Smooth muscle cell of the brain vasculature (primary cell): ENCODE measurements around the gene B3GNT9.

ENCODE experiments used
- DNase-seq: peaks from one replicate; pipeline ENCODE4 v3.0.0-alpha.2; 2012; ENCODE audit warnings: low read depth, low spot score

The B3GNT9 gene, protein sequence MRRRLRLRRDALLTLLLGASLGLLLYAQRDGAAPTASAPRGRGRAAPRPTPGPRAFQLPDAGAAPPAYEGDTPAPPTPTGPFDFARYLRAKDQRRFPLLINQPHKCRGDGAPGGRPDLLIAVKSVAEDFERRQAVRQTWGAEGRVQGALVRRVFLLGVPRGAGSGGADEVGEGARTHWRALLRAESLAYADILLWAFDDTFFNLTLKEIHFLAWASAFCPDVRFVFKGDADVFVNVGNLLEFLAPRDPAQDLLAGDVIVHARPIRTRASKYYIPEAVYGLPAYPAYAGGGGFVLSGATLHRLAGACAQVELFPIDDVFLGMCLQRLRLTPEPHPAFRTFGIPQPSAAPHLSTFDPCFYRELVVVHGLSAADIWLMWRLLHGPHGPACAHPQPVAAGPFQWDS

DNA sequence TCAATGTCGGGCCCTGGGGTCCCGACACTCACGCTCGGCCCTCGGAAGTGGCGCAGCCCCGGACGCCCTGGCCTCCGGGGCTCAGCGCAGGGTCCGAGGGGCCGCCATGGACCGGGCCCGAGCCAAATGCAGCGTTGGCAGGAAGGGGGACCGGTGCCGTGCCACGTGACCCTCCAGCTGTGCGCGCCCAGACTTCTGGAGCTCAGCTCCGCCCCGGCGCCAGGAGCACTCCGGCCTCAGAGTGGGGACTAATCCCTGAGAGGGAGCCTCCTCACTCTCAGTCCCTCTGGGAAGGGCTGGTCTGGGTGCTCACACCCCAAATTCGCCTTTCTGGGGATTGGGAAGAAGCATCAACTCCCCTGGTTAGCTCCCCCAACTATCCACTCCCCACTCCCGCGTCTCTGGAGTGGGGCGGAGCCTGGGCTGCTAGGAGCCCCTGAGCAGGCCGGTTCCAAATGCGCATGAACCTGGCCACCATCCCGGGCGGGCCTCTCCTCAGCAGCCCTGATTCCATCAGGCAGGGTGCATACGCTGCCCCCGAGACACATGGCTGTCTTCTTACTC lies at the start of gene B3GNT9:
Gene B3GNT9 (minus strand): TSS at position 166 of the 564 bp plus-strand sequence. CDS start 513 bp downstream, outside the sequence.
- DNase-seq = no peak

DNA sequence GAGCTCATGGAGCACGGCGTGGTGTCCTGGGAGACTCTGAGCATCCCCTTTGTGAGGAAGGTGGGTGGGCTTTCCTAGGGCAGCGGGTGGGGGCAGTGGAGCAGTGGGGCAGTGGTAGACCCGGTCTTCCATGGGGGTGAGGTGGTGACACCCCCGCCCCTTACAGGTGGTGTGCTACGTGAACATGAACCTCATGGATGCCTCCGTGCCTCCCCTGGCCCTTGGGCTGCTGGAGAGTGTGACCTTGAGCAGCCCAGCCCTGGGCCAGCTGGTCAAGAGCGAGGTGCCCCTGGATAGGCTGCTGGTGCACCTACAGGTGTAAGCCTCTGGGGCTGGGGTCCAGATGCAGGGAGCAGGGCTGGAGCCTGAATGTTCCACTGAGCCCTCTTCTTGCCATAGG lies 49.7 kb upstream of the B3GNT9 start:
- DNase-seq = no peak

DNA sequence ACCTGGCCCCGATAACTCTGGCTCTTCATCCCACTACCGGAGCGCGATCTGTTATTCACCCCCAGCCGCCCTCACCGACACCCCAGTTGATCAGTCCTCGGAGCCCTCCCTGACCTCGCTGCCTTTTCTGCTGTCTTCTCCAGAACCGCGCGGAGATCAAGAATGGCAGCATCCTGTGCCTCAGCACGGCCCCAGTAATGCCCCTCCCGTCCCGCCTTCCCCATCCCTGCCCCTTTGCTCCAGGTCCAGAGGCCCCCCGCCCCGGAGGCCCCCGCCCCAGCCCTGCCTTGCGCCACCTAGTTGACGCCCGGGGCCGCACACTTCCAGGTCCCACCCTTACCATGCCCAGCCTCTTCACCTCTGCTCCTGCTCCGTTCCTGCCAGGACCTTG lies 49.0 kb upstream of the B3GNT9 start:
- no peak for DNase-seq

DNA sequence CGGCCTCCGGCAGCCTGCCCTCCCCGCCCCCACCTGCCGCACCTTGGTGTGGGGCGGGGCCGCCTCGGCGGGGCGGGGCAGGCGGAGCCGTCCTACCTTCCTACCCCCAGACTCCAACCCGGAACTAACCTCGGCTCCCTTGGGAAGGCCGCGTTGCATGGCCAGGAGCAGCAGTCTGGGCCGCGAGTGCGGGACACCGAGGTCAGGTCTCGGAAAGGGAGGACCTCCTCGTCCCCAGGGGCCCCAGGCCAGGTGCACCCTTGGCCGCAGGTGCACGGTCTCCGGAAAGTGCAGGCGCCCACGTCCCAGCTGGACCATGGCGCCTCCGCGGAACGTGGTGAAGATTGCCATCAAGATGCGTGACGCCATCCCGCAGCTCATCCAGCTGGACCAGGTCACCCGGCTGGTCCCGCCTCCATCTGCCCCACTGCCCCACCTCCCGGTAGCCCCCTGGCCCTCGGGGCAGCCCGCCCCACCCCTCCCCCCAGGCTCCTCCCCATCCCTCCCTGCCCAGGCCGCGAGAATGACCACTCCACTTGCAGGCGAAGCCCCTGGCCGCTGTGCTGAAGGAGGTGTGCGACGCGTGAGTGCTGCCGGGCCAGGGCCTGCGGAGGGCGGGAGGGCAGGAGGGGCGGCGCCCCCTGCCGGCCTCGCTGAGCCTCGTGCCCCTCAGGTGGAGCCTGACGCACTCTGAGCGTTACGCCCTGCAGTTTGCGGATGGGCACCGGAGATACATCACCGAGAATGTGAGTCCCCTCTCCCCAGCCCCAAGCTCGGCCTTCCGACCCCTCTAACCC lies 48.4 kb upstream of the B3GNT9 start, which contains the start of gene ELMO3:
Gene ELMO3 (plus strand): TSS at position 121 of the 797 bp plus-strand sequence. CDS start 196 bp downstream, at position 317.
- no peak for DNase-seq

DNA sequence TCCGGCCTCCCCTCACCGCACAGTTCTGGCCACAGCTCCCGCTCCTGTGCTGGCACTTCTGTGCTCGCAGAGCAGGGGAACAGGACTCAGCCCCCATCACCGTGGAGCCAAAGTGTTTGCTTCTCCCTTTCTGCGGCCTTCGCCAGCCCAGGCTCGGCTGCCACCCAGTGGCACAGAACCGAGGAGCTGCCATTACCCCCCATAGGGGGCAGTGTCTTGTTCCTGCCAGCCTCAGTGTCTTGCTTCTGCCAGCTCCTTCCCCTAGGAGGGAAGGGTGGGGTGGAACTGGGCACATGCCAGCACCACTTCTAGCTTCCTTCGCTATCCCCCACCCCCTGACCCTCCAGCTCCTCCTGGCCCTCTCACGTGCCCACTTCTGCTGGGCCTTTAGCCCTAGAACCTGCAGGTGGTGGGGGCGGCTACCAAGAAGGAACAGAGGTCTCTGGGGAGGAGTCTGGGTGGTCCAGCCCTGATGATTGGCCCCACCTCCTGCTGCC lies 47.5 kb upstream of the B3GNT9 start:
- DNase-seq = no peak

DNA sequence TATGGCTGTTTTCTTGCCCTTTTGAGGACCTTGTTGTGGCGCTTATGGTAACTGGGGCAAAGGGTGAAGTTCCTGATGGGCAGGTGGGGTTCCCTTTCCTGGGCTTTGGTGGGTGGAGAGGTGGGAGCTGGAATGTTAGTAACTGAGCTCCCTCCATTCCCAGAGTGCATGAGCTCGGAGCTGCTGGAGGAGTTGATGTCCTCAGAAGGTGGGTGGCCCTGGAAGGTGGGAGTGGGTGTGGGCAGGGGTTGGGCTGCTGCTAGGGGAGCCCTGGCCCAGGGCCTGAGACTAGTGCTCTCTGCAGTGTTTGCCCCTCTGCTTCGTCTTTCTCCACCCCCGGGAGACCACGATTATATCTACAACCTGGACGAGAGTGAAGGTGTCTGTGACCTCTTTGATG lies 46.9 kb upstream of the B3GNT9 start:
- no peak for DNase-seq

DNA sequence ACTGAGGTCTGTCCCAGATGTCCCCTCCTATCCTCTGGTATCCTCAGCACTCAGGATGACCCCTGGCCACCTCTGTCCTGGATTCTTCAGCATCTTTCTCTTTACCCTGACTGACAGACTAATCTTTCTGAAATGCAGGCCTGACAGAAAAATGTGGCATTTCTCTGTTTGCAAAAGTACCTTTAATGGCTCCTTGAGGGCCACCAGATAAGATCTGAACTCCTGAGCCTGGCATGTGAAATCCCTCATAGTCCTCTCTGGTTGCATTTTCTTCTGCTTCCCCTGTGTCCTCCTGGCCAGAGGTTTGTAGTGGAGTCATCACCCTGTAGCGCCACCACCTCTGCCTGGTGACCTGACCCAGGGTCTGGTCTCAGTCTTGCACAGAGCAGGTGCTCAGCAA lies 46.1 kb upstream of the B3GNT9 start:
- DNase-seq = no peak

DNA sequence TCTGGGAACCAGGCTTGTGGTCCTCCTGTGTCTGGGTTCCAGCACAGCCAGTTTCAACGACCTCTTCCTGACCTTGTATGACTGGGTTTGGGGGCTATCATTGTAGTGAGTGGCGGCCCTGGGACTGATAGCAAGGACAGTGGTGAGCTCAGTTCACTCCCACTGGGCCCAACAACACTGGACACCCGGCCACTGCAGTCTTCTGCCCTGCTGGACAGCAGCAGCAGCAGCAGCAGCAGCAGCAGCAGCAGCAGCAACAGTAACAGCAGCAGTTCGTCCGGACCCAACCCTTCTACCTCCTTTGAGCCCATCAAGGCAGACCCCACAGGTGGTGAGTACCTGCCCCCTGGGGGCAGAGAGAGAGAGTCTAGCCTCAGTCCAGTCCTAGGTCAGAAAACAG lies 44.9 kb upstream of the B3GNT9 start:
- no peak for DNase-seq

DNA sequence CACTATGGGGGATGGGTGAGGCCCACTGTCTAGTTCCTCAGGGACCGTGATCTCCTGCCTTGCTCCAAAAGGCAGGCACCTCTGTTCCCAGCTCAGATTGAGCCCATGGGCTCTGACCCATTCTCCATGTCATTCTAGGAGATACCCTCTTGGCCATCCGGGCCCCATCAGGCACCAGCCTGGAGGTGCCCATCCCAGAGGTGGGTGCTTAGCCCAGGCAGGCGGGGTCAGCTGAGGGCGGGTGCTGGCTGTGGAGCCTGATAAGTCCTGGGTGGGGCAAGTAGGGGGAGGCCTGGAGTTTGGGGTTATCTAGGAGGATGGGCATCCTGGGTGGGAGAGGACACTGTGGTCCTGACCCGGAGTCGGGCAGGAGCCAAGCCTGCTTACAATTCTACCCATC lies 43.5 kb upstream of the B3GNT9 start:
- DNase-seq = no peak

DNA sequence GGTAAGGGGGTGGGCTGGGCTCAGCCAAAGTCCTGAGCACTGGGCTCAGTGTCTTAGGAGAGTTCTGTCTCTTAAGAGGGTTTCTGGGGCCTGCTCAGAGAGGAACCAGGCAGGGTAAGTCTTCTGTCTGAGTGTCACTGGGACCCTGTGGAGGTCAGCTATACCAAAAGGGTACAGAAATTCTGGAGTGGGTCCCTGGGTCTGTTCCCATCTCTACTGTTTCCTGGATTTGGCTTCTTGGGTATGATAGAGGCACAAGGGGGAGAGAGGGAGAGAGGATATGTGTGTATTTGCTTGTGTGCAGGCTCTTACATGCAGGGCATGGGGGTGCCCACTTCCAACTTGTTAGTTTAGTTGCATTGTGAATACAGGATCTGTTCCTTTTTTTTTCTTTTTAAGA lies 42.7 kb upstream of the B3GNT9 start:
- no peak for DNase-seq

DNA sequence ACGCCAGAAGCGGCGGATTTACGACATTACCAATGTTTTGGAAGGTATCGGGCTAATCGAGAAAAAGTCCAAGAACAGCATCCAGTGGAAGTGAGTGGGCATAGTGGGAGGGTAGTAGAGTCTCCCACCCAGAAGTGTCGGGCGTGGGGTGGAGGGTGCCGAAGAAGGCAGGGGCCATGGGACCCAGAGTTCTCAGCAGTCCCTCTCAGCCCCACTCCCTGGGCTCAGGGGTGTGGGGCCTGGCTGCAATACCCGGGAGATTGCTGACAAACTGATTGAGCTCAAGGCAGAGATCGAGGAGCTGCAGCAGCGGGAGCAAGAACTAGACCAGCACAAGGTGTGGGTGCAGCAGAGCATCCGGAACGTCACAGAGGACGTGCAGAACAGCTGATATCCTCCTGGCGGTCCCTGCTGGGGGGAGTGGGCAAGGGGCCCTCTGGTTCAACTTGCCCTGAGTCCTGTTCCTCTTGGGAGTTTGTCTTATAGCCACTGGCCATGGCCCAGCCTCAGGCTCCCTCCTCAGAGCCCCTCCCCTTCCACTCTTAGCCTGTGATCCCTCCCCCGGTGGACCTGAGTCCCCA lies 42.1 kb upstream of the B3GNT9 start:
- no peak for DNase-seq

DNA sequence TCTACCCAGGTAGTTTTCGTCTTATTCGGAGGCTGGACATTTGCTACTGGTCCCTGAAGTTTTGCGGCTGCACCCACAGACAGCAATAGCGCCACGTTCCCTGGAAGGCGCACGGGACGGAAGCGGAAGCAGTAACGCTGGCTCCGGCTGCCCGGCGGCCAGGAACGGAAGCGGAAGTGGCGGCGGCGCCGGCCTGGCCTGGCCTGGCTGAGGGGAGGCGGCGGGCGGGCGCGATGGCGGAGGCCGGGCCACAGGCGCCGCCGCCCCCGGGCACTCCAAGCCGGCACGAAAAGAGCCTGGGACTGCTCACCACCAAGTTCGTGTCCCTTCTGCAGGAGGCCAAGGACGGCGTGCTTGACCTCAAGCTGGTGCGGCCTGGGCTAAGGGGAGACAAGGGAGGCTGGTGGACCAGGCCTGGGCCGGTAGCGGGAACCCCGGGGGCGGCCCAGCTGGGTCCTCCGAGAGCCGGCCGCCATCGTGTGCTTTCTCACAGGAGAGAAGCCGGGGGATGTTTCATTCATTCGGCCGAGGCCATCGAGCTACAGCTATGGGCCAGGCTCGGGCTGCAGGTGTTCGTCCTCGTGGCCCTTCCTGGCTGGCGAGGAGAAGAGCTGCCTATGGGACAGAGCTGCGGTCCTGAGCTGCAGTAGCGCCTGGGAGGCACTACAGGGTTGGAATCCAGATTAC lies 41.3 kb upstream of the B3GNT9 start, which contains the start of gene E2F4:
Gene E2F4 (plus strand): TSS at position 161 of the 687 bp plus-strand sequence. CDS start 73 bp downstream, at position 234.
- peak; percentile 74 for DNase-seq

DNA sequence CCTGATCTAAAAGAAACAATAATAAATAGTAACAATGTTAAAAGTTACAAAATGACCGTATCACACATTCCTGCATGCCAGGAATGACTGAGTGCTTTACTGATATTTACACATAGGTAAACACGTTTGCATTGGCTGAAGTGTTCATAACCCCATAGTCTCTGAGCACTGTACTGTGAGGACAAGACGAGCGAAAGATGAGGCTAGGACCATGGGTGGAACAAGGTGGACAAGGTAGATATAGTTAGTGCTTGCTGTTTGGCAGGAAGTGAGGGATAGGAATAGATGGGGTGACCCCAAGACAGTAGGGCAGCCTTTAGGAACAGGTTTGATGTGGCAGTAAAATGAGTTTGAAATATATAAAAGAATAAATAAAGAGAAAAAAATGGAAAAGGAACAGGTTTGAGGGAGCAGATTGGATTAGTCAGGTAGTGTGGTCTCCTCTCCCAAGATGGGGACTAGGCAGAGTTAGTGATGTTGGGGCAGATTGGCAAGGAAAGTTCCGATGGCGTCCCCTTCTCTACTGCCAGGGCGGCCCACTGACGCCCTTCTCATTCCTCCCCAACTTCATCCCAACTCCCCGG lies 40.7 kb upstream of the B3GNT9 start:
- DNase-seq = no peak

DNA sequence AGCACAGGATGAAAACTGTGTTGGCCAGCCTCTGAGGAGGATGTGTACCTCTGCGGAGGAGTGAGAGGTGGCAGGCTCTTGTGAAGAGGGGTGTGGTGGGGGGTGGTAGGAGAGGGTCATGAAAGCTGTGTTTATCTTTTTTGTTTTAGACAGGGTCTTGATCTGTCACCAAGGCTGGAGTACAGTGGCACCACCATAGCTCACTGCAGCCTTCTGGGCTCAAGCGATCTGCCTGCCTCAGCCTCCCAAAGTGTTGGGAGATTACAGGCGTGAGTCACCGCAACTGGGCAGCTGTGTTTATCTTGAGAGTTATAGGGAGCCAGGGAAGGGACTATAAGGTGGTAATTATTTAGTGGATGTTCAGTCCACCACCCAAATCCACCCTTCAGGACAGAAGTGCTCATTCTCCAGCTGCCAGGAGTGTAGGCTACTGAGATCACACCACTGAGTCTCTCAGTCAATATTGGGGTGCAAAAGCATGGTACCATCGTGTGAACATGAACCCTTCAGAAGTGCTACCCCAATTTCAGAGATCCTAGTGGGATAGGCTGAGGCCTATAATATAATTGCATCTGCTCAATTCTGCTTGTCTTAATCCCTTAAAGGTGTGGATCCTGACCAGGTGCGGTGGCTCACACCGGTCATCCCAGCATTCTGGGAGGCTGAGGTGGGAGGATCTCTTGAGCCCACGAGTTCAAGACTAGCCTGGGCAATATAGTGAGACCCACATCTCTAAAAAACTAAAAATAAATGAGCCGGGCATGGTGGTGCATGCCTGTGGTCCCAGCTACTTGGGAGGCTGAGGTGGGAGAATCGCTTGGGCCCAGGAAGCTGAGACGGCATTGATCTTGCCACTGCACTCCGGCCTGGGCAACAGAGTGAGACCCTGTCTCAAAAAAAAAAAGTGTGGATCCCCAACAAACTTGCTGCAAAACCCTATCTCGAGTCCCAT lies 39.9 kb upstream of the B3GNT9 start:
- DNase-seq = no peak

DNA sequence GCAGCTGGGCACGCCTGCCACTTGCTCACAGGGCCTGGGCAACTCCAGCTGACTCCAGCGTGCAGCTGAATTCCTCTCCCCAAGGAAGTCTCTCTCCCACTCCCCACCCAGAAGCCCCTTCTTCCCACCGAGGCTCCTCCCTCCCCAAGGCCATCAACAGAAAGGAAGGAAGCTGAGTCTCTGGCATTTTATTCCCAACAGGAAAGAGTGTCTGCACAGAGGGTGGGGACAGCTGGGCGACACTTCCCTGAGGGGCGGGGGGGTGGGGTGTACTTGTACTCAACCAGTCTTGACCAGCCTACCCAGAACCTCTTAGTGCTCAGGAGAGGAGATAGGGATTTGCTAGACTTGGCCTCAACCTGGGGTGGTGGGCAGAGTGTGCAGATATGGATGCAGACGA lies 39.2 kb upstream of the B3GNT9 start, which contains the start of gene EXOC3L1:
Gene EXOC3L1 (minus strand): TSS at position 96 of the 400 bp plus-strand sequence. CDS start 460 bp downstream, outside the sequence.
- no peak for DNase-seq

DNA sequence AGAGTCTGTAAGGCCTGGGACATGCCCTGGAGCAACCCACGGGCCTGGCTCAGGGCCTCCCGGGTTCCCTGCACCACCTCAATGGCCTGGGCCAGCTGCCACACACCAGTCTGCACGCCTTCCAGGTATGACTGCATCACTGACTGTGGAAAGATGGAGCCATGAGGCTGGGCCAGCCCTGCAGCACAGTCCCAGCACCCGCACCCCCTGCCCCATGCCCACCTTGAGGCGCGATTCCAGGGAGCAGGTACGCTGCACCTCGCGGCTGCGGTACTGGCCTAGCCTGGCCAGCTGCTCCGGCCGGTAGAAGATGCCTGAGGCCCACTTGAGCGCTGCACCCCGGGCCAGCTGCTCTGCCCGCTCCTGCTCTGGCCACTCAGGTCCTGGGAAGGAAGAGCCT lies 38.0 kb upstream of the B3GNT9 start:
- no peak for DNase-seq

DNA sequence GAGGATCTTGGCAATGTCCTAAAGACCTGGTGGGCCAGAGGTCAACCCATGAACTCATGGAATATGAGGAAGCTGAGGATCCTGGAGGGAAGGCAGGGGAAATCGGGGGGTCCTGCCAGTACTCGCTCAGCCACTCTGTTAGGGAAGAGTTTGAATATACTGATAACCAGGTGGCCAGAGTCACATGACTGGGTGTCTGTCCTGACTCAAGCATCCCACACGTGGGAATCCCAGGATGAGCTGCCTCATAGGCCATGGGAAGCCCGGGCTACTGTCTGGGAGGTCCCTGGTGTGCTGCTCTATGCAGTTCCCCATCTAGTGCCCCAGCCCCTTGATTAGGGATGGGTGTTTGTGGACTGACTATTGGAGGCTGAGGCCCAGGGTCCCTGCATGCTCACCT lies 37.5 kb upstream of the B3GNT9 start:
- no peak for DNase-seq

DNA sequence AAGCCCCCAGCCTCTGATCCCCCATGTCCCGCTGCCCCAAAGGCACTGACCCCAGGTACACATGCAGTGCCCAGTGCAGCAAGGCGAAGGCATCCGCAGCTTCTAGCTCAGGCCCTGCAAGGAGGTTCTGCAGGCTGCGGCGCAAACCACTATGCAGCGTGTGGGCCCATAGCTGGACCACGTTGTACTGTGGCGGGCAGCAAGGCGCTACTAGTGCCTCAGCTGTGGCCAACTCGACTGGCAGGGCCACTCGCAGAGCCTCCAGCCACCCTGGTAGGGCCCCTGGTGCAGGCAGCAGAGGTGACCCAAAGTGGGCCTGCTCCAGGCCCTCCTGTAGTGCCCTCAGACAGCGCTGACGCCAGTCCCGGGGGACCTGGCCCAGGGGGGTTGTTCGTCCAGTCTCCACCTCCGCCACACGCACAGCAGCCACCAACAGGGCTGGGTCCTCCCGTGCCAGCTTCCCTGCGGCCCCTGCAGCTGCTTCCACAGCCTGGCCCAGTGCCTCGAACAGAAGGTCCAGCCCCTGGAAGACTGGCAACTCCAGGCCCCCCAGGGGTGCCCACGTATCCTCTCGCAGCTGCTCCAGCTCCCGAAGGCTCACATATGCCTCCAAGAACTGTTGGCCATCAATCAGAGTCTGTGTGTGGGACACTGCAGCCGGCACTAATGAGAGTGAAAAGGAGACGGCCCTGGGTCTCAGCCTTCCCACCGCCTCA lies 36.5 kb upstream of the B3GNT9 start:
- DNase-seq = no peak

DNA sequence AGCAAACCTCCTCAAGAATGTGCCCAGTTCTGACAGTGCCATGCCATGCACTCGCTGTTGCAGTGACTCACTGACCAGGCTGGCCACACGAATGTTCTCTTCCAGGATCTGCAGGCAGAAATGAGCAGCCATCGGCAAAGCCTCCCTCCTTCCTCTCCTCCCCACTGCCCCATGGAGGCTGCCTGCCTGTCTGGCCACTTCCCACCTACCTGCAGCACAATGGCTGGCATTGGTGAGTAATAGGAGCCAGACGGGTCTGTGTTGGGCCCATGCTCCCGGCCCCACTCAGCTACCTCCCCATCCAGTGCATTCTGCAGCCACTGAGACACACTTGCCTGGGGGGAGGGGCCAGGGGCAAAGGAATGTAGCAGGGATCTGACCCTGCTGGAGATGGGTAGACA lies 35.8 kb upstream of the B3GNT9 start:
- DNase-seq = no peak
